BLaER1 treated with 17β-estradiol and CSF1 and Interleukin-3, amounts not matched to agents 10 nM and 100 nM (cell line): Measurements from ENCODE around the gene CPN2.
A peak's percentile ranks its signal among the peaks of the same experiment; 100 is the strongest.

ENCODE experiments used
- H3K27ac ChIP-seq, 11 experiments: shearing (Covaris generic); formaldehyde crosslinking; 2 replicates each; pipeline ENCODE4 v1.8.1; 2022
- H3K27me3 ChIP-seq, 11 experiments: shearing (Covaris generic); formaldehyde crosslinking; 2 replicates each; pipeline ENCODE4 v1.8.1; 2022
- H3K36me3 ChIP-seq, 11 experiments: shearing (Covaris generic); formaldehyde crosslinking; 2 replicates each; pipeline ENCODE4 v1.8.1; 2022
- H3K4me1 ChIP-seq, 10 experiments: shearing (Covaris generic); formaldehyde crosslinking; 2 replicates each; pipeline ENCODE4 v1.8.1; 2022
- H3K4me2 ChIP-seq, 11 experiments: shearing (Covaris generic); formaldehyde crosslinking; 2 replicates each; pipeline ENCODE4 v1.8.1; 2022
- H3K4me3 ChIP-seq, 10 experiments: shearing (Covaris generic); formaldehyde crosslinking; 2 replicates each; pipeline ENCODE4 v1.8.1; 2022
- H3K9ac ChIP-seq, 11 experiments: shearing (Covaris generic); formaldehyde crosslinking; 2 replicates each; pipeline ENCODE4 v1.8.1; 2022
- H3K9me3 ChIP-seq, 11 experiments: shearing (Covaris generic); formaldehyde crosslinking; replicated peaks in 1 of 11; 2 replicates each; pipeline ENCODE4 v1.8.1; 2022
- H4K20me1 ChIP-seq, 11 experiments: shearing (Covaris generic); formaldehyde crosslinking; 2 replicates each; pipeline ENCODE4 v1.8.1; 2022
- Cebpa-rat ChIP-seq, 11 experiments: shearing (Covaris generic); IDR thresholded peaks; 2 replicates each; pipeline ENCODE4 v1.8.1; 2022

CPN2 gene

GRCh38 chr3:194355379-194355778 is 4.3 kb upstream of the CPN2 start:
- Histone ChIP-seq H3K27ac (peak overlapping the region in 4 of 11 experiments; percentile 4 to 67 (median 48); a peak in 5 of 22 replicates), H3K4me2 (peak overlapping the region; percentile 11 to 90 (median 74)), H3K9me3 (peaks cover 0 to 16% (median 6%) of the 10 kb centered on the region in 11 experiments; a peak in 10 of 22 replicates), H3K4me1 (peaks cover 25 to 95% (median 72%) of the 10 kb centered on the region in 10 experiments), H4K20me1 (no peaks in the 10 kb centered on the region), H3K36me3 (peaks cover 0 to 18% (median 0%) of the 10 kb centered on the region in 11 experiments; a peak in 6 of 22 replicates), H3K9ac (no peak overlapping the region), H3K4me3 (no peak overlapping the region), H3K27me3 (no peaks in the 10 kb centered on the region)
- TF ChIP-seq Cebpa-rat (IDR thresholded peaks at IDR 0.05) = no peak

- H3K4me2 ChIP-seq = peak overlapping the region in 7 of 11 experiments; percentile 10 to 90 (median 77); a peak in 8 of 22 replicates
- H3K36me3 ChIP-seq = peaks cover 0 to 7% (median 0%) of the 10 kb centered on the region in 11 experiments; a peak in 3 of 22 replicates
- H4K20me1 ChIP-seq = no peaks in the 10 kb centered on the region
- no peak overlapping the region for H3K27ac ChIP-seq
- H3K9ac ChIP-seq = no peak overlapping the region
- H3K4me1 ChIP-seq = peaks cover 25 to 93% (median 73%) of the 10 kb centered on the region in 10 experiments
- H3K9me3 ChIP-seq = peaks cover 0 to 6% (median 0%) of the 10 kb centered on the region in 11 experiments; a peak in 6 of 22 replicates
- no peak for TF ChIP-seq Cebpa-rat (IDR thresholded peaks at IDR 0.05)
- no peak overlapping the region for H3K4me3 ChIP-seq
- no peaks in the 10 kb centered on the region for H3K27me3 ChIP-seq
Observed at GRCh38 chr3:194354315-194354714, 3.2 kb upstream of the CPN2 start.

GRCh38 chr3:194352667-194353246 is 1.6 kb upstream of the CPN2 start:
- H4K20me1 ChIP-seq = no peaks in the 10 kb centered on the region
- peak overlapping the region in 8 of 11 experiments; percentile 21 to 60 (median 46); a peak in 14 of 22 replicates for H3K4me2 ChIP-seq
- H3K36me3 ChIP-seq = no peaks in the 10 kb centered on the region
- peak overlapping the region in 3 of 11 experiments; percentile 10 to 60 (median 30); a peak in 4 of 22 replicates for H3K27ac ChIP-seq
- H3K4me3 ChIP-seq = no peak overlapping the region
- H3K9me3 ChIP-seq = no peaks in the 10 kb centered on the region
- H3K9ac ChIP-seq = no peak overlapping the region
- TF ChIP-seq Cebpa-rat (IDR thresholded peaks at IDR 0.05) = no peak
- H3K4me1 ChIP-seq = peaks cover 21 to 77% (median 58%) of the 10 kb centered on the region in 10 experiments
- H3K27me3 ChIP-seq = no peaks in the 10 kb centered on the region

- H3K36me3 ChIP-seq = no peaks in the 10 kb centered on the region
- H3K4me3 ChIP-seq = no peak overlapping the region
- H3K27ac ChIP-seq = peak overlapping the region in 1 of 11 experiments; percentile 60; a peak in 1 of 22 replicates
- no peaks in the 10 kb centered on the region for H3K9me3 ChIP-seq
- no peak for TF ChIP-seq Cebpa-rat (IDR thresholded peaks at IDR 0.05)
- no peaks in the 10 kb centered on the region for H4K20me1 ChIP-seq
- H3K4me2 ChIP-seq = peak overlapping the region in 5 of 11 experiments; percentile 28 to 60 (median 46); a peak in 5 of 22 replicates
- peaks cover 14 to 72% (median 51%) of the 10 kb centered on the region in 10 experiments; a peak in 19 of 20 replicates for H3K4me1 ChIP-seq
- no peak overlapping the region for H3K9ac ChIP-seq
- no peaks in the 10 kb centered on the region for H3K27me3 ChIP-seq
Observed at GRCh38 chr3:194351952-194352536, 916 bp upstream of the CPN2 start.

- H3K9ac ChIP-seq = 0 out of 22 replicates have a peak overlapping the region, but pooled peaks of 2 of the 11 experiments have one; percentile 9 to 14
- H3K27me3 ChIP-seq = no peaks in the 10 kb centered on the region
- no peaks in the 10 kb centered on the region; a peak in 1 of 22 replicates for H4K20me1 ChIP-seq
- peak overlapping the region in 7 of 11 experiments; percentile 8 to 49 (median 30); a peak in 8 of 22 replicates for H3K4me2 ChIP-seq
- TF ChIP-seq Cebpa-rat (IDR thresholded peaks at IDR 0.05) = no peak
- no peaks in the 10 kb centered on the region for H3K36me3 ChIP-seq
- H3K9me3 ChIP-seq = no peaks in the 10 kb centered on the region
- H3K27ac ChIP-seq = peak overlapping the region in 3 of 11 experiments; percentile 5 to 30 (median 26); a peak in 3 of 22 replicates
- H3K4me1 ChIP-seq = peaks cover 6 to 64% (median 38%) of the 10 kb centered on the region in 10 experiments; a peak in 18 of 20 replicates
- no peak overlapping the region for H3K4me3 ChIP-seq
Observed at GRCh38 chr3:194350726-194351071, 429 bp downstream of the CPN2 start.

- no peaks in the 10 kb centered on the region; a peak in 1 of 22 replicates for H4K20me1 ChIP-seq
- H3K4me2 ChIP-seq = no peak overlapping the region
- H3K36me3 ChIP-seq = no peaks in the 10 kb centered on the region
- no peaks in the 10 kb centered on the region for H3K9me3 ChIP-seq
- peaks cover 0 to 63% (median 37%) of the 10 kb centered on the region in 10 experiments; a peak in 17 of 20 replicates for H3K4me1 ChIP-seq
- H3K27me3 ChIP-seq = no peaks in the 10 kb centered on the region
- H3K9ac ChIP-seq = no peak overlapping the region
- H3K27ac ChIP-seq = no peak overlapping the region
- TF ChIP-seq Cebpa-rat (IDR thresholded peaks at IDR 0.05) = no peak
- H3K4me3 ChIP-seq = no peak overlapping the region
Observed at GRCh38 chr3:194348354-194348753, 2.8 kb downstream of the CPN2 start.

- no peaks in the 10 kb centered on the region for H3K36me3 ChIP-seq
- H3K4me2 ChIP-seq = peak overlapping the region in 1 of 11 experiments; percentile 30; a peak in 1 of 22 replicates
- H3K4me1 ChIP-seq = peaks cover 0 to 68% (median 43%) of the 10 kb centered on the region in 10 experiments; a peak in 17 of 20 replicates
- no peak overlapping the region for H3K9ac ChIP-seq
- H3K9me3 ChIP-seq = no peaks in the 10 kb centered on the region
- H3K4me3 ChIP-seq = no peak overlapping the region
- TF ChIP-seq Cebpa-rat (IDR thresholded peaks at IDR 0.05) = no peak
- H3K27me3 ChIP-seq = no peaks in the 10 kb centered on the region
- H3K27ac ChIP-seq = peak overlapping the region in 3 of 11 experiments; percentile 17 to 94 (median 45); a peak in 5 of 22 replicates
- no peaks in the 10 kb centered on the region; a peak in 1 of 22 replicates for H4K20me1 ChIP-seq
Observed at GRCh38 chr3:194346621-194347020, 4.5 kb downstream of the CPN2 start.

- no peak for TF ChIP-seq Cebpa-rat (IDR thresholded peaks at IDR 0.05)
- H3K9me3 ChIP-seq = no peaks in the 10 kb centered on the region
- H3K27me3 ChIP-seq = no peaks in the 10 kb centered on the region
- H3K4me1 ChIP-seq = peaks cover 0 to 68% (median 45%) of the 10 kb centered on the region in 10 experiments; a peak in 17 of 20 replicates
- H3K9ac ChIP-seq = no peak overlapping the region
- H3K27ac ChIP-seq = peak overlapping the region in 3 of 11 experiments; percentile 21 to 94 (median 45); a peak in 3 of 22 replicates
- H3K36me3 ChIP-seq = no peaks in the 10 kb centered on the region
- no peak overlapping the region for H3K4me3 ChIP-seq
- H4K20me1 ChIP-seq = no peaks in the 10 kb centered on the region; a peak in 1 of 22 replicates
- H3K4me2 ChIP-seq = no peak overlapping the region; a peak in 1 of 22 replicates
Observed at GRCh38 chr3:194346035-194346434, 5.1 kb downstream of the CPN2 start.

GRCh38 chr3:194344012-194344411 is 7.1 kb downstream of the CPN2 start:
- peak overlapping the region in 3 of 11 experiments; percentile 78 to 94 (median 83); a peak in 4 of 22 replicates for H3K27ac ChIP-seq
- no peaks in the 10 kb centered on the region for H3K36me3 ChIP-seq
- no peaks in the 10 kb centered on the region for H3K9me3 ChIP-seq
- H3K27me3 ChIP-seq = no peaks in the 10 kb centered on the region
- H3K4me2 ChIP-seq = peak overlapping the region in 6 of 11 experiments; percentile 41 to 89 (median 81); a peak in 6 of 22 replicates
- H3K4me3 ChIP-seq = no peak overlapping the region
- H3K4me1 ChIP-seq = peaks cover 0 to 69% (median 51%) of the 10 kb centered on the region in 10 experiments; a peak in 17 of 20 replicates
- H4K20me1 ChIP-seq = no peaks in the 10 kb centered on the region; a peak in 1 of 22 replicates
- H3K9ac ChIP-seq = peak overlapping the region in 1 of 11 experiments; percentile 77; a peak in 1 of 22 replicates
- no peak for TF ChIP-seq Cebpa-rat (IDR thresholded peaks at IDR 0.05)
